H1 (cell line): ENCODE data around the gene CDH8. TPM values are rescaled to one million over a fixed set of nuclear protein-coding genes. Genes with fewer than 3 reads are reported as not detected.

ENCODE experiments used
- CTCF ChIA-PET: fragments of 300-600 bp; sonication (Branson Sonifier 250); formaldehyde crosslinking; loops from one replicate; lab custom pipeline; 2021; ENCODE audit not compliant: partially characterized antibody; lab: Charles Lee
- POLR2A ChIA-PET: fragments of 300-600 bp; sonication (Branson Sonifier 250); formaldehyde crosslinking; loops from one replicate; lab custom pipeline; 2021; ENCODE audit warnings: inconsistent platforms; ENCODE audit not compliant: partially characterized antibody; lab: Charles Lee
- DNase-seq, 2 experiments: peaks; one replicate each; pipeline versions ENCODE4 v3.0.0 to v3.0.0-alpha.2; 2010 to 2022; ENCODE audit warnings: low spot score in 2 of 2, low read depth in 1 of 2, mixed read lengths in 1 of 2
- FAIRE-seq: peaks from 2 replicates; lab custom pipeline; 2011; peaks lifted over from hg19 to GRCh38; lab: Jason Lieb, UNC
- H2AFZ ChIP-seq: 2 replicates; pipeline ENCODE4 v1.8.1; 2012; ENCODE audit warnings: low read length, inconsistent platforms
- H2AK5ac ChIP-seq: 2 replicates; pipeline ENCODE4 v1.6.1; 2013; ENCODE audit warnings: low read depth, low read length
- H2BK120ac ChIP-seq: replicated peaks from 2 replicates; pipeline ENCODE3; 2013; ENCODE audit warnings: low read depth, low read length, inconsistent platforms
- H2BK12ac ChIP-seq: 2 replicates; pipeline ENCODE4 v1.6.1; 2013; ENCODE audit warnings: low read depth, low read length
- H2BK15ac ChIP-seq: 2 replicates; pipeline ENCODE4 v1.6.1; 2013; ENCODE audit warnings: low read length
- H2BK20ac ChIP-seq: 2 replicates; pipeline ENCODE4 v1.6.1; 2013; ENCODE audit warnings: low read length
- H2BK5ac ChIP-seq: 2 replicates; pipeline ENCODE4 v1.6.1; 2013; ENCODE audit warnings: low read depth, low read length
- H3K14ac ChIP-seq: 2 replicates; pipeline ENCODE4 v1.6.1; 2013; ENCODE audit warnings: inconsistent platforms; ENCODE audit not compliant: insufficient read length
- H3K18ac ChIP-seq: 2 replicates; pipeline ENCODE4 v1.6.1; 2013; ENCODE audit warnings: low read length; ENCODE audit errors: extremely low read depth
- H3K23ac ChIP-seq: 2 replicates; pipeline ENCODE4 v1.6.1; 2013; ENCODE audit warnings: inconsistent platforms; ENCODE audit not compliant: insufficient read length
- H3K23me2 ChIP-seq: 2 replicates; pipeline ENCODE4 v1.6.1; 2013; ENCODE audit warnings: low read depth, low read length
- H3K27ac ChIP-seq: 2 replicates; pipeline ENCODE4 v1.6.1; 2011; ENCODE audit warnings: low read depth, low read length, inconsistent platforms
- H3K27me3 ChIP-seq, 4 experiments: replicated peaks in 1 of 4; 1 replicate in 1 of 4; 2 replicates in 3 of 4; pipeline versions ENCODE4 v1.6.1 to v1.8.1; 2011 to 2013; ENCODE audit warnings: low read length in 3 of 4, mild to moderate bottlenecking in 3 of 4, inconsistent platforms in 2 of 4, mixed read lengths in 2 of 4, moderate library complexity in 1 of 4; ENCODE audit not compliant: control insufficient read depth in 3 of 4, insufficient read depth in 3 of 4; ENCODE audit errors: extremely low read depth in 1 of 4
- H3K36me3 ChIP-seq, 4 experiments: 2 replicates each; pipeline versions ENCODE4 v1.6.1 to v1.8.1; 2011 to 2013; ENCODE audit warnings: mild to moderate bottlenecking in 4 of 4, low read length in 3 of 4, moderate library complexity in 2 of 4, control low read depth in 1 of 4, inconsistent platforms in 1 of 4; ENCODE audit not compliant: insufficient read depth in 4 of 4, control insufficient read depth in 2 of 4
- H3K4ac ChIP-seq: replicated peaks from 2 replicates; pipeline ENCODE3; 2013; ENCODE audit warnings: low read length, low read depth, mixed read lengths, inconsistent platforms; ENCODE audit not compliant: insufficient read length
- H3K4me1 ChIP-seq, 4 experiments: replicated peaks in 1 of 4; 1 replicate in 1 of 4; 2 replicates in 3 of 4; pipeline versions ENCODE4 v1.6.1 to v1.8.1; 2011 to 2013; ENCODE audit warnings: low read length in 3 of 4, inconsistent platforms in 2 of 4, mixed read lengths in 1 of 4; ENCODE audit not compliant: insufficient read depth in 4 of 4, control insufficient read depth in 3 of 4
- H3K4me2 ChIP-seq, 2 experiments: 2 replicates each; pipeline versions ENCODE4 v1.6.1 to v1.8.1; 2011 to 2013; ENCODE audit warnings: low read depth in 2 of 2, low read length in 2 of 2, control low read depth in 1 of 2, inconsistent platforms in 1 of 2, mild to moderate bottlenecking in 1 of 2; ENCODE audit not compliant: insufficient read depth in 1 of 2
- H3K4me3 ChIP-seq, 4 experiments: fragments of 200-600, 300-600 bp in 1 of 4; sonication (generic), shearing (Covaris generic), sonication (Bioruptor Twin) in 1 of 4; 2 replicates each; pipeline versions ENCODE4 v1.5.1 to v1.8.1; 2011 to 2016; ENCODE audit warnings: low read length in 4 of 4, low read depth in 3 of 4, control low read depth in 2 of 4, inconsistent platforms in 2 of 4, mild to moderate bottlenecking in 2 of 4, mixed read lengths in 1 of 4, moderate library complexity in 1 of 4; ENCODE audit not compliant: insufficient read depth in 2 of 4; ENCODE audit errors: extremely low read depth in 1 of 4
- H3K56ac ChIP-seq: replicated peaks from 2 replicates; pipeline ENCODE3; 2013; ENCODE audit warnings: low read depth, mild to moderate bottlenecking, mixed read lengths, low read length, inconsistent platforms; ENCODE audit not compliant: insufficient read length
- H3K79me1 ChIP-seq: 2 replicates; pipeline ENCODE4 v1.6.1; 2013; ENCODE audit warnings: low read depth, low read length, control low read depth
- H3K79me2 ChIP-seq, 2 experiments: 2 replicates each; pipeline versions ENCODE4 v1.6.1 to v1.8.1; 2012 to 2013; ENCODE audit warnings: low read length in 2 of 2, mild to moderate bottlenecking in 2 of 2, inconsistent platforms in 1 of 2; ENCODE audit not compliant: insufficient read depth in 2 of 2, control insufficient read depth in 1 of 2
- H3K9ac ChIP-seq, 4 experiments: replicated peaks in 1 of 4; 1 replicate in 1 of 4; 2 replicates in 3 of 4; pipeline versions ENCODE4 v1.6.1 to v1.8.1; 2011 to 2013; ENCODE audit warnings: low read depth in 3 of 4, low read length in 3 of 4, control low read depth in 2 of 4, mild to moderate bottlenecking in 2 of 4, moderate library complexity in 2 of 4, inconsistent platforms in 1 of 4; ENCODE audit errors: extremely low read depth in 1 of 4
- H3K9me3 ChIP-seq, 2 experiments: 2 replicates each; pipeline versions ENCODE4 v1.6.1 to v1.8.1; 2012 to 2013; ENCODE audit warnings: mild to moderate bottlenecking in 2 of 2, moderate library complexity in 2 of 2, control low read depth in 1 of 2, inconsistent platforms in 1 of 2, low read depth in 1 of 2, low read length in 1 of 2, mixed read lengths in 1 of 2; ENCODE audit not compliant: insufficient read depth in 2 of 2
- H4K20me1 ChIP-seq, 2 experiments: replicated peaks in 1 of 2; 2 replicates each; pipeline versions ENCODE3 to v1.8.1; 2011 to 2013; ENCODE audit warnings: inconsistent platforms in 2 of 2, low read length in 2 of 2, mild to moderate bottlenecking in 1 of 2; ENCODE audit not compliant: insufficient read depth in 2 of 2, control insufficient read depth in 1 of 2
- H4K5ac ChIP-seq: 2 replicates; pipeline ENCODE4 v1.6.1; 2013; ENCODE audit warnings: low read length, low read depth, mixed read lengths, inconsistent platforms; ENCODE audit not compliant: insufficient read length
- H4K8ac ChIP-seq: 2 replicates; pipeline ENCODE4 v1.8.0; 2013; ENCODE audit warnings: mild to moderate bottlenecking, moderate library complexity, low read length, inconsistent platforms; ENCODE audit not compliant: insufficient read depth; ENCODE audit errors: extremely low read depth
- H4K91ac ChIP-seq: replicated peaks from 2 replicates; pipeline ENCODE3; 2013; ENCODE audit warnings: low read length, mixed read lengths, inconsistent platforms; ENCODE audit not compliant: insufficient read length
- ATF2 ChIP-seq: IDR thresholded peaks from 2 replicates; pipeline ENCODE4 v1.6.1; 2012; ENCODE audit warnings: low read length, inconsistent platforms
- ATF3 ChIP-seq: IDR thresholded peaks from 2 replicates; pipeline ENCODE4 v1.6.1; 2011; ENCODE audit warnings: low read depth, mild to moderate bottlenecking, low read length; ENCODE audit not compliant: insufficient read depth
- CTCF ChIP-seq, 3 experiments: IDR thresholded peaks; 1 replicate in 2 of 3; 2 replicates in 1 of 3; pipeline versions ENCODE4 v1.5.1 to v1.6.1; 2011; ENCODE audit warnings: low read length in 3 of 3, mild to moderate bottlenecking in 3 of 3, inconsistent platforms in 2 of 3, low read depth in 1 of 3, moderate library complexity in 1 of 3; ENCODE audit not compliant: insufficient read depth in 1 of 3; ENCODE audit errors: control extremely low read depth in 1 of 3
- EZH2 ChIP-seq: fragments of 200-600 bp; sonication (generic); IDR thresholded peaks from 2 replicates; pipeline ENCODE4 v1.7.1; 2012; ENCODE audit warnings: low read depth, mild to moderate bottlenecking, moderate library complexity, low read length, inconsistent platforms; ENCODE audit not compliant: severe bottlenecking
- KDM4A ChIP-seq: IDR thresholded peaks from one replicate; pipeline ENCODE4 v1.7.1; 2012; ENCODE audit warnings: low read depth, mild to moderate bottlenecking, moderate library complexity, low read length, inconsistent platforms; ENCODE audit not compliant: severe bottlenecking
- RFX5 ChIP-seq: IDR thresholded peaks from 2 replicates; pipeline ENCODE4 v1.6.1; 2011; ENCODE audit warnings: low read depth, low read length, improper control_type of control experiment, borderline replicate concordance
- RNF2 ChIP-seq: fragments of 200-900, 300-1000 bp; sonication (generic); IDR thresholded peaks from 2 replicates; pipeline ENCODE4 v1.7.1; 2016; ENCODE audit warnings: borderline replicate concordance, low read depth, mild to moderate bottlenecking, antibody characterized with exemption, low read length; ENCODE audit not compliant: poor library complexity, severe bottlenecking; ENCODE audit errors: missing control alignments
- WGBS, 2 experiments: shearing (Covaris generic) in 1 of 2; methylation state at CpG; one replicate each; pipeline versions ENCODE4 v1.1.6 to v1.1.7; 2013 to 2015; ENCODE audit warnings: low lambda C conversion rate in 2 of 2, mixed read lengths in 2 of 2, inconsistent platforms in 1 of 2, low coverage in 1 of 2, missing lambda C conversion rate in 1 of 2; ENCODE audit not compliant: insufficient replicate concordance in 2 of 2, insufficient coverage in 1 of 2, insufficient read length in 1 of 2; ENCODE audit errors: extremely low coverage in 1 of 2, missing lambda C conversion rate in 1 of 2; 5-methylcytosine and 5-hydroxymethylcytosine counted together
- polyA plus RNA-seq, 7 experiments: library from polyadenylated mRNA; depleted of rRNA in 3 of 7; stranded (reverse) in 5 of 7; unstranded in 2 of 7; fragments of >200 nt in 5 of 7; fragments of 200-250 nt in 2 of 7; gene quantifications; 1 replicate in 5 of 7; 2 replicates in 1 of 7; 4 replicates in 1 of 7; pipeline versions ENCODE4 v1.2.1 to v1.2.3, GENCODE V29; 2011 to 2013; ENCODE audit warnings: missing spikeins in 2 of 7, mixed read lengths in 2 of 7
- total RNA-seq: library from RNA; stranded (reverse); fragmentation: NEBNext Ultra II Directional; extraction: Animal tissue kit (Norgen Biotek cat#: 25700); gene quantifications from 2 replicates; pipeline ENCODE4 v1.2.1, GENCODE V29; 2021

Gene CDH8
- total and polyA plus RNA-seq, 2 of the 8 experiments (the other 6 are each of a cell fraction or from before 2014, with no cell fraction given), result 7.7 to 8.4 TPM

- Histone ChIP-seq H3K36me3 (no peaks in the 10 kb centered on the region), H2BK12ac (no peak overlapping the region), H2BK15ac (no peak overlapping the region), H2BK120ac (no peak overlapping the region), H3K23ac (no peak overlapping the region), H4K5ac (no peak overlapping the region), H3K79me1 (no peaks in the 10 kb centered on the region), H3K79me2 (no peaks in the 10 kb centered on the region), H3K9ac (no peak overlapping the region), H3K4me3 (no peak overlapping the region), H3K23me2 (no peaks in the 10 kb centered on the region; the same call in 1 of the 2 replicates), H2AK5ac (no peak overlapping the region), H4K20me1 (no peaks in the 10 kb centered on the region), H3K14ac (no peak overlapping the region), H2AFZ (no peak overlapping the region), H3K27me3 (peaks cover 0 to 1% (median 0%) of the 10 kb centered on the region in 4 experiments; a peak in 1 of 7 replicates), H2BK20ac (no peak overlapping the region), H3K4me1 (peaks cover 0 to 4% (median 0%) of the 10 kb centered on the region in 4 experiments; a peak in 1 of 7 replicates), H3K4ac (no peak overlapping the region), H2BK5ac (no peak overlapping the region), H3K9me3 (no peaks in the 10 kb centered on the region), H4K8ac (no peak overlapping the region), H3K56ac (no peak overlapping the region), H3K4me2 (no peak overlapping the region), H3K27ac (no peak overlapping the region), H4K91ac (no peak overlapping the region), H3K18ac (no peak overlapping the region)
- WGBS, 2 experiments, result 82% methylated on average over 6 of the region's 6 CpGs; no CpG with 5 or more reads in 1 of the 2 experiments
- ChIA-PET POLR2A (no interaction called here), CTCF (interaction anchor here (1.0 to 1.6 kb wide), 4 partner anchors 8 to 55 kb away, joined by 3 to 4 read pairs (median 3); no protein-coding TSS in a partner anchor)
- FAIRE-seq (no peak), DNase-seq (no peak)
- TF ChIP-seq KDM4A, result no peak
- TF ChIP-seq RFX5, result no peak
- no peak for TF ChIP-seq CTCF (IDR thresholded peaks at IDR 0.05; ENCODE audit: control extremely low read depth in 1 of 3, insufficient read depth in 1 of 3, low read depth in 1 of 3, low read length in 3 of 3)
- TF ChIP-seq ATF2, result no peak
- no peak for TF ChIP-seq RNF2
- no peak for TF ChIP-seq ATF3
- no peak for TF ChIP-seq EZH2
Measured at GRCh38 chr16:61987474-61988012, 48.7 kb downstream of the CDH8 start.
